Pancreas (tissue), 10 donors: ENCODE data around the gene OR2AT4. TPM values are rescaled to one million over a fixed set of nuclear protein-coding genes. Genes with fewer than 3 reads are reported as not detected.

ENCODE experiments used
- ATAC-seq, 4 donors: fragments of 200-7000 bp; cut with Tn5 transposase; one replicate each; pipeline versions ENCODE4 v1.8.0 to v1.9.1; 2020; ENCODE audit warnings: mild to moderate bottlenecking in 4 of 4, moderate library complexity in 4 of 4
- DNase-seq, 6 donors: peaks; one replicate each; pipeline ENCODE4 v3.0.0-alpha.2; 2020
- FAIRE-seq: peaks from 2 replicates; lab custom pipeline; 2012; peaks lifted over from hg19 to GRCh38; lab: Jason Lieb, UNC
- H3K27ac ChIP-seq, 4 donors: fragments of 200-600 bp; sonication (generic); 1 replicate in 3 of 4; 2 replicates in 1 of 4; pipeline versions ENCODE4 v1.5.0 to v1.8.0; 2020
- H3K27me3 ChIP-seq, 4 donors: fragments of 200-600 bp; one replicate each; pipeline ENCODE4 v1.8.0; 2021
- H3K36me3 ChIP-seq, 3 donors: fragments of 200-600 bp; sonication (generic) in 1 of 3; one replicate each; pipeline versions ENCODE4 v1.5.0 to v1.8.0; 2020 to 2021
- H3K4me1 ChIP-seq, 3 donors: fragments of 200-600 bp; one replicate each; pipeline ENCODE4 v1.8.0; 2021
- H3K4me3 ChIP-seq, 4 donors: fragments of 200-600 bp; sonication (generic) in 2 of 4; one replicate each; pipeline versions ENCODE4 v1.5.0 to v1.8.0; 2020 to 2021
- H3K9me3 ChIP-seq, 4 donors: fragments of 200-600 bp; one replicate each; pipeline ENCODE4 v1.8.0; 2021
- CTCF ChIP-seq, 4 donors: fragments of 200-600 bp; sonication (generic) in 3 of 4; IDR thresholded peaks; one replicate each; pipeline versions ENCODE4 v1.5.0 to v1.8.0; 2021; ENCODE audit warnings: antibody characterized with exemption in 4 of 4
- WGBS, 2 donors: extraction: QIAGEN DNeasy Blood & Tissue Kit; methylation state at CpG; one replicate each; pipeline ENCODE4 v1.1.7; 2013; 5-methylcytosine and 5-hydroxymethylcytosine counted together
- intact Hi-C, 3 donors: fragments of 100-400 bp; cut with DNase I; formaldehyde crosslinking; loops; one replicate each; pipeline versions ENCODE4 v1.11.1 to v1.14.2; 2022
- polyA plus RNA-seq, 2 donors: library from polyadenylated mRNA; stranded (reverse); fragments of 200-250 nt; gene quantifications; one replicate each; pipeline ENCODE4 v1.2.3, GENCODE V29; 2013
- total RNA-seq, 6 donors: library from RNA; stranded (reverse); fragmentation: NEBNext Ultra II Directional in 4 of 6; extraction: Animal tissue kit (Norgen Biotek cat#: 25700) in 4 of 6; gene quantifications; one replicate each; pipeline versions ENCODE4 v1.2.1 to v1.2.4, GENCODE V29; 2021 to 2023
- donor health status: healthy with polysubstance abuse.
- donor health status: DM: no; HTN: no; CAD: no; lungs with moderate emphysema.
- donor health status: DM: no; HTN: no; CAD: no.
- donor health status: control.
- donor health status: control.
- donor health status: Bipolar disorder and iron deficiency.
- donor health status: DM: yes; HTN: yes; CAD: no.
- donor health status: DM: no; HTN: no; CAD: no.
- donor health status: DM: no; HTN: no; CAD: no.
- donor health status: DM: yes; HTN: yes; CAD: no.

OR2AT4 gene
- total and polyA plus RNA-seq, 8 donors, result under 0.01 TPM; not detected in 7

DNA sequence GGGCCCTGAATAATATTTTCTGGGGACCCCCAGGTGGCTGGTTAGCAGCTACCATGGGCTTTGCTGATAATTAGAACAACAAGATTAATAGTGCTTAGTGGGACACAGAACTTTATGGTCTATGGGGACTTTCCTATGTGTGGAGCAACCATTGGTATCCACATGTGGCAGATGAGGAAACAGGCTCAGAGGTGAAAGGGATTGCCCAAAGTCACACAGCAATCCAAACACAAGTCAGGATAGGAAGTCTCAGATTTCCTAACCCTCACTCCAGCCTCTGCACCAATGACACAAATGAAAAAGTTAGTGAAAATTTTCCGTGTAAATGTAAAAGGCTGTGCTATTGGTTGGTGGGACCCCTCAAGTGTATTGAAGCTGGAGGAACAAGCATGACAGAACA, 39.0 kb upstream of the OR2AT4 start:
- FAIRE-seq (no peak), ATAC-seq (no peak), DNase-seq (no peak)
- no peaks in the 10 kb centered on the region for H3K36me3 ChIP-seq
- TF ChIP-seq CTCF (IDR thresholded peaks at IDR 0.05), result no peak
- no peaks in the 10 kb centered on the region for H3K27me3 ChIP-seq
- no peak overlapping the region for H3K4me3 ChIP-seq
- intact Hi-C loops, result loop anchor here in 1 of 3 donors (10.0 kb wide), 1 partner anchor 79 kb away; no protein-coding TSS in a partner anchor
- H3K4me1 ChIP-seq, result no peaks in the 10 kb centered on the region
- H3K9me3 ChIP-seq, result no peaks in the 10 kb centered on the region
- H3K27ac ChIP-seq, result no peak overlapping the region
- 49 to 80% methylated on average over 1 of the region's 1 CpG for WGBS, 2 donors

DNA sequence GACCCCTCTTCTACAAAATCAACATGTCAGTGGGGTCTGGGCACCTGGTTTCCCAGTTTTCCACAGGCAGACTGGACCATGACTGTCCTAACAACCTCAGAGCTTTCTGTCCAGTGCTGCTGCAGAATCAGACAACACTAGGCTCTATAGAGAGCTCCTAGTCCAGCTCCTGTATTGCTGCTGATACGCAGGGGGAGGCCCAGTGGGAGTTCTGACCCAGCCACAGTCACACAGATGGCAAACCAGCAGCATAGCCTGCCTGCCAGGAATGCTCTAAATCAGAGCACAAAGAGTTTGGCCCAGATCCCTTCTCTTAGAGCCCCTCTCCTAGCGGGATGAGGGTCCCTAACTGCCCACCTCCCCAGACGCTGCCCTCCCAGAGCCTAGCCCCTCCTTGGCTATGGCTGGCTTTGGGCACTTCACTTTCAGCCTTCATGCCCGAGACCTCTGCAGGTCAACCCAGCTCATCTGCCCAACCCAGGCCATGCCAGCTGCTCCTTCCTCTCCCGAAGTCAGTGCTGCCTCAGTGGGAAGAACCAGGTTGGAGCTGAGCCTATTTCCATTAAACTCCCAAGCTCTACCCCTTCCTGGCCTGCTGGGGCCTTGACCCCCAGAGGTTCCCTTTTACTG, 38.5 kb upstream of the OR2AT4 start:
- H3K27me3 ChIP-seq, result no peaks in the 10 kb centered on the region
- intact Hi-C loops, result loop anchor here in 1 of 3 donors (10.0 kb wide), 1 partner anchor 80 kb away; no protein-coding TSS in a partner anchor
- no peak for DNase-seq
- no peaks in the 10 kb centered on the region for H3K4me1 ChIP-seq
- no peak for ATAC-seq
- no peak for TF ChIP-seq CTCF (IDR thresholded peaks at IDR 0.05)
- FAIRE-seq, result no peak
- H3K36me3 ChIP-seq, result no peaks in the 10 kb centered on the region
- H3K9me3 ChIP-seq, result no peaks in the 10 kb centered on the region
- WGBS, 2 donors, result 74 to 77% methylated on average over 5 of the region's 5 CpGs
- H3K4me3 ChIP-seq, result no peak overlapping the region
- no peak overlapping the region for H3K27ac ChIP-seq

DNA sequence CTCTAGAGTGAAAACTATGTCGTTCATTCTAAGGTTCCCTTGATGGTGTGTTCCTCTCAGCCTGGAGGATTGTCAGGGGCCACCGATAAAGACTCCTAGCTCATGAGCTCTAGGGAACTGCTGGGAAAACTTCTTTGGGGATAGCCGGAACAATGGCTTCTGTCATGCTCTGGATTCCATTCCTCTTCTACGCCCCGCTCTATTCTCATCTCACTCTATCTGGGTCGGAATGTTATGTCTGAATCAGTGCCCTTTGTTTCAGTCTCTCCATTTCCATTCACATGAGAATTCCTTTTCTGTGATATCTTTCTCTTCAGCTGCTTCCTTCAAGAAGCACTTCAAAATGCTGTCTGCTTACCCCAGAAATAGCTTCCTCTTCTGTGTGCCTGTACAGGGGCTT, 37.3 kb upstream of the OR2AT4 start:
- intact Hi-C loops, result loop anchor here in 1 of 3 donors (10.0 kb wide), 1 partner anchor 81 kb away; no protein-coding TSS in a partner anchor
- no peak for DNase-seq
- 56 to 59% methylated on average over 6 of the region's 6 CpGs for WGBS, 2 donors
- Histone ChIP-seq H3K36me3 (no peaks in the 10 kb centered on the region), H3K27ac (no peak overlapping the region), H3K9me3 (no peaks in the 10 kb centered on the region), H3K4me3 (no peak overlapping the region), H3K27me3 (no peaks in the 10 kb centered on the region), H3K4me1 (no peaks in the 10 kb centered on the region)
- TF ChIP-seq CTCF (IDR thresholded peaks at IDR 0.05), result no peak
- no peak for FAIRE-seq
- no peak for ATAC-seq

- Histone ChIP-seq H3K27ac (no peak overlapping the region), H3K4me3 (no peak overlapping the region), H3K4me1 (no peaks in the 10 kb centered on the region), H3K27me3 (no peaks in the 10 kb centered on the region), H3K9me3 (no peaks in the 10 kb centered on the region), H3K36me3 (no peaks in the 10 kb centered on the region)
- intact Hi-C loops, result loop anchor here in 1 of 3 donors (10.0 kb wide), 1 partner anchor 83 kb away; no protein-coding TSS in a partner anchor
- TF ChIP-seq CTCF (IDR thresholded peaks at IDR 0.05), result no peak
- WGBS, 2 donors, result 83 to 84% methylated on average over 3 of the region's 3 CpGs
- DNase-seq, result no peak
- FAIRE-seq, result no peak
- ATAC-seq, result no peak
These were observed 35.4 kb upstream of the OR2AT4 start for GRCh38 chr11:75132080-75132479.

GRCh38 chr11:75126564-75126963, 29.9 kb upstream of the OR2AT4 start:
- WGBS, 2 donors, result 69 to 70% methylated on average over 2 of the region's 2 CpGs
- ATAC-seq (no peak), DNase-seq (no peak), FAIRE-seq (no peak)
- Histone ChIP-seq H3K4me3 (no peak overlapping the region), H3K4me1 (no peaks in the 10 kb centered on the region), H3K9me3 (no peaks in the 10 kb centered on the region), H3K27ac (no peak overlapping the region), H3K36me3 (no peaks in the 10 kb centered on the region), H3K27me3 (no peaks in the 10 kb centered on the region)
- no peak for TF ChIP-seq CTCF (IDR thresholded peaks at IDR 0.05)
- intact Hi-C loops, result no loop called here
